Sigmoid colon (tissue), 4 donors: Measurements from ENCODE around the gene C2orf74.

Experiments
- EP300 ChIP-seq, 4 donors: sonication (generic); formaldehyde crosslinking; IDR thresholded peaks; one replicate each; pipeline ENCODE4 v1.6.1; 2017; ENCODE audit warnings: antibody characterized with exemption in 4 of 4
- TF ChIP-seq, protein P1 (sequence below), 4 experiments: fragments of 450-650 bp in 3 of 4; fragments of 200-600 bp in 1 of 4; IDR thresholded peaks; one replicate each; pipeline ENCODE4 v1.5.1; 2016 to 2019; ENCODE audit warnings: antibody characterized with exemption in 4 of 4, mild to moderate bottlenecking in 3 of 4, moderate library complexity in 2 of 4

DNA sequence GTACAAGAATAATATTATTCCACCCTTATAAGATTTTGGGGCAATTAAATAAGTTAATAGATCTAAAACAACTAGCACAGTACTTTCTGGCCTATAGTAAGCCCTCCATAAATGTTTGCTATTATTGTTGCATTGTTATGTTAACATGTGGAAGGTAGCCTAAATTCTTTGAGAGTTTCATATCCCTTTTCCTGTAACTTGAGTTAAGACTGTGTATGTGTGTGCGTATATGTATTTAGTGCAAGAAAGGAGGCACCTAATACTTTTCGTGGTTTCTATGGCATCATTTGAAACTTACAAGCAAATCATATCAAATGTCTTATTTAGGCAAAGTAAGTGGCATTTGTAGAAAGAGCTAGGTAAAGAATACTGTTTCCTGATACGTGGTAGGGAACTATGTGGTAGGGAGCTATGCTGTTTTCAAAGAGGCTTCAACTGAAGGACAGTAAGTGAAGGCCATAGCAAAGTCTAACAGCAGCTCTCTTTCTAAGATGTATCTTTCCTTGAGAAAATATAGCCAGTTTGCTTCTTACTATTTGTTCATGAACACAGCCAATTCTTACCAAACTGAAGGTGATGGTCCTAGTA lies 36.8 kb upstream of the C2orf74 start:
- TF ChIP-seq, protein P1, sequence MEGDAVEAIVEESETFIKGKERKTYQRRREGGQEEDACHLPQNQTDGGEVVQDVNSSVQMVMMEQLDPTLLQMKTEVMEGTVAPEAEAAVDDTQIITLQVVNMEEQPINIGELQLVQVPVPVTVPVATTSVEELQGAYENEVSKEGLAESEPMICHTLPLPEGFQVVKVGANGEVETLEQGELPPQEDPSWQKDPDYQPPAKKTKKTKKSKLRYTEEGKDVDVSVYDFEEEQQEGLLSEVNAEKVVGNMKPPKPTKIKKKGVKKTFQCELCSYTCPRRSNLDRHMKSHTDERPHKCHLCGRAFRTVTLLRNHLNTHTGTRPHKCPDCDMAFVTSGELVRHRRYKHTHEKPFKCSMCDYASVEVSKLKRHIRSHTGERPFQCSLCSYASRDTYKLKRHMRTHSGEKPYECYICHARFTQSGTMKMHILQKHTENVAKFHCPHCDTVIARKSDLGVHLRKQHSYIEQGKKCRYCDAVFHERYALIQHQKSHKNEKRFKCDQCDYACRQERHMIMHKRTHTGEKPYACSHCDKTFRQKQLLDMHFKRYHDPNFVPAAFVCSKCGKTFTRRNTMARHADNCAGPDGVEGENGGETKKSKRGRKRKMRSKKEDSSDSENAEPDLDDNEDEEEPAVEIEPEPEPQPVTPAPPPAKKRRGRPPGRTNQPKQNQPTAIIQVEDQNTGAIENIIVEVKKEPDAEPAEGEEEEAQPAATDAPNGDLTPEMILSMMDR (IDR thresholded peaks at IDR 0.05): no peak
- no peak for TF ChIP-seq EP300 (IDR thresholded peaks at IDR 0.05)
